Gastrocnemius medialis (tissue), 4 donors: Measurements from ENCODE around the gene EIF4E2. TPM values are rescaled to one million over a fixed set of nuclear protein-coding genes. Genes with fewer than 3 reads are reported as not detected.

ENCODE experiments used
- ATAC-seq, 2 donors: fragments of 150-250 bp; one replicate each; pipeline ENCODE4 v1.9.1; 2016
- DNase-seq, 2 donors: peaks; one replicate each; pipeline ENCODE4 v3.0.0-alpha.2; 2019
- H3K27ac ChIP-seq, 4 donors: fragments of 200-600 bp; sonication (generic); 1 replicate in 1 of 4; 2 replicates in 3 of 4; pipeline ENCODE4 v1.5.1; 2016 to 2018; ENCODE audit warnings: mild to moderate bottlenecking in 2 of 4, moderate library complexity in 1 of 4
- H3K27me3 ChIP-seq, 3 donors: fragments of 200-600 bp; sonication (generic) in 2 of 3; 1 replicate in 1 of 3; 2 replicates in 2 of 3; pipeline versions ENCODE4 v1.5.1 to v1.6.0; 2016 to 2019; ENCODE audit warnings: mild to moderate bottlenecking in 1 of 3, moderate library complexity in 1 of 3
- H3K36me3 ChIP-seq, 2 donors: fragments of 200-600 bp; sonication (generic) in 1 of 2; one replicate each; pipeline ENCODE4 v1.5.1; 2017 to 2018
- H3K4me1 ChIP-seq, 2 donors: fragments of 200-600 bp; sonication (generic) in 1 of 2; one replicate each; pipeline ENCODE4 v1.5.1; 2016 to 2017; ENCODE audit warnings: mild to moderate bottlenecking in 2 of 2
- H3K4me3 ChIP-seq, 4 donors: fragments of 200-600 bp; sonication (generic) in 3 of 4; 1 replicate in 1 of 4; 2 replicates in 3 of 4; pipeline ENCODE4 v1.5.1; 2016 to 2019; ENCODE audit warnings: mild to moderate bottlenecking in 2 of 4
- H3K9me3 ChIP-seq, 3 donors: fragments of 200-600 bp; sonication (generic) in 2 of 3; 1 replicate in 1 of 3; 2 replicates in 2 of 3; pipeline ENCODE4 v1.5.1; 2016 to 2019
- POLR2A ChIP-seq, 2 donors: fragments of 450-650 bp; IDR thresholded peaks; one replicate each; pipeline ENCODE4 v1.6.1; 2017; ENCODE audit warnings: antibody characterized with exemption in 2 of 2, mild to moderate bottlenecking in 2 of 2, moderate library complexity in 2 of 2
- in situ Hi-C, 4 donors: fragments of 200-750 bp; cut with MboI; loops; one replicate each; pipeline versions ENCODE4 v1.15.0 to v1.8.0; 2017; ENCODE audit warnings: low sequenced_read_pairs in 4 of 4
- intact Hi-C: fragments of 100-400 bp; cut with DNase I; formaldehyde crosslinking; loops from one replicate; pipeline ENCODE4 v1.15.1; 2023; ENCODE audit warnings: low total_unique reads
- total RNA-seq, 4 donors: library from RNA; depleted of rRNA; stranded (reverse); fragments of >200 nt; gene quantifications; one replicate each; pipeline versions ENCODE4 v1.1.0 to v1.2.3, GENCODE V29; 2016
- TF ChIP-seq, protein P1 (sequence below), 5 experiments: fragments of 450-650 bp in 3 of 5; fragments of 200-600 bp in 2 of 5; sonication (generic) in 2 of 5; IDR thresholded peaks in 4 of 5; conservative IDR thresholded peaks in 1 of 5; 1 replicate in 4 of 5; 2 replicates in 1 of 5; pipeline ENCODE4 v1.5.1; 2016 to 2019; ENCODE audit warnings: antibody characterized with exemption in 5 of 5, mild to moderate bottlenecking in 3 of 5, moderate library complexity in 3 of 5

EIF4E2 gene
- total RNA-seq, 4 donors from 2014 or later: 57.9 to 111 (median 71.2) TPM

DNA sequence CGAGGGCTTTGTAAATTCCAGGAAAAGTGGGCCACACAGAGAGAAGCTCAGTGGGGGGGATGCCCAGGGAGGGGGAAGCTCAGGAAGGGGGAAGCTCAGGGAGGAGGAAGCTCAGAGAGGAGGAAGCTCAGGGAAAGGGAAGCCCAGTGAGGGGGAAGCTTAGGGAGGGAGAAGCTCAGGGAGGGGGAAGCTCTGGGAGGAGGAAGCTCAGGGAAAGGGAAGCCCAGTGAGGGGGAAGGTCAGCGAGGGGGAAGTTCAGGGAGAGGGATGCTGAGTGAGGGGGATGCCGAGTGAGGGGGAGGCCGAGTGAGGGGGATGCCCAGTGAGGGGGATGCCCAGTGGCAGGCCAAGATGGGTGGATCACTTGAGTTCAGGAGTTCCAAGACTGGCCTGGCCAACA lies 11.8 kb upstream of the EIF4E2 start:
- intact Hi-C loops: no loop called here
- Histone ChIP-seq H3K27me3 (no peaks in the 10 kb centered on the region), H3K4me3 (no peak overlapping the region), H3K4me1 (peaks cover 26 to 49% of the 10 kb centered on the region in 2 donors), H3K27ac (peak overlapping the region in 3 of 4 donors; percentile 69 to 88 (median 87)), H3K9me3 (no peaks in the 10 kb centered on the region), H3K36me3 (peaks cover 0 to 10% of the 10 kb centered on the region in 2 donors)
- ATAC-seq (no peak), DNase-seq (no peak)
- no peak for TF ChIP-seq POLR2A (IDR thresholded peaks at IDR 0.05)
- TF ChIP-seq, protein P1, sequence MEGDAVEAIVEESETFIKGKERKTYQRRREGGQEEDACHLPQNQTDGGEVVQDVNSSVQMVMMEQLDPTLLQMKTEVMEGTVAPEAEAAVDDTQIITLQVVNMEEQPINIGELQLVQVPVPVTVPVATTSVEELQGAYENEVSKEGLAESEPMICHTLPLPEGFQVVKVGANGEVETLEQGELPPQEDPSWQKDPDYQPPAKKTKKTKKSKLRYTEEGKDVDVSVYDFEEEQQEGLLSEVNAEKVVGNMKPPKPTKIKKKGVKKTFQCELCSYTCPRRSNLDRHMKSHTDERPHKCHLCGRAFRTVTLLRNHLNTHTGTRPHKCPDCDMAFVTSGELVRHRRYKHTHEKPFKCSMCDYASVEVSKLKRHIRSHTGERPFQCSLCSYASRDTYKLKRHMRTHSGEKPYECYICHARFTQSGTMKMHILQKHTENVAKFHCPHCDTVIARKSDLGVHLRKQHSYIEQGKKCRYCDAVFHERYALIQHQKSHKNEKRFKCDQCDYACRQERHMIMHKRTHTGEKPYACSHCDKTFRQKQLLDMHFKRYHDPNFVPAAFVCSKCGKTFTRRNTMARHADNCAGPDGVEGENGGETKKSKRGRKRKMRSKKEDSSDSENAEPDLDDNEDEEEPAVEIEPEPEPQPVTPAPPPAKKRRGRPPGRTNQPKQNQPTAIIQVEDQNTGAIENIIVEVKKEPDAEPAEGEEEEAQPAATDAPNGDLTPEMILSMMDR (IDR thresholded peaks at IDR 0.05 in 4 of 5, conservative IDR thresholded peaks at IDR 0.05 in 1 of 5): no peak
- in situ Hi-C loops: no loop called here

DNA sequence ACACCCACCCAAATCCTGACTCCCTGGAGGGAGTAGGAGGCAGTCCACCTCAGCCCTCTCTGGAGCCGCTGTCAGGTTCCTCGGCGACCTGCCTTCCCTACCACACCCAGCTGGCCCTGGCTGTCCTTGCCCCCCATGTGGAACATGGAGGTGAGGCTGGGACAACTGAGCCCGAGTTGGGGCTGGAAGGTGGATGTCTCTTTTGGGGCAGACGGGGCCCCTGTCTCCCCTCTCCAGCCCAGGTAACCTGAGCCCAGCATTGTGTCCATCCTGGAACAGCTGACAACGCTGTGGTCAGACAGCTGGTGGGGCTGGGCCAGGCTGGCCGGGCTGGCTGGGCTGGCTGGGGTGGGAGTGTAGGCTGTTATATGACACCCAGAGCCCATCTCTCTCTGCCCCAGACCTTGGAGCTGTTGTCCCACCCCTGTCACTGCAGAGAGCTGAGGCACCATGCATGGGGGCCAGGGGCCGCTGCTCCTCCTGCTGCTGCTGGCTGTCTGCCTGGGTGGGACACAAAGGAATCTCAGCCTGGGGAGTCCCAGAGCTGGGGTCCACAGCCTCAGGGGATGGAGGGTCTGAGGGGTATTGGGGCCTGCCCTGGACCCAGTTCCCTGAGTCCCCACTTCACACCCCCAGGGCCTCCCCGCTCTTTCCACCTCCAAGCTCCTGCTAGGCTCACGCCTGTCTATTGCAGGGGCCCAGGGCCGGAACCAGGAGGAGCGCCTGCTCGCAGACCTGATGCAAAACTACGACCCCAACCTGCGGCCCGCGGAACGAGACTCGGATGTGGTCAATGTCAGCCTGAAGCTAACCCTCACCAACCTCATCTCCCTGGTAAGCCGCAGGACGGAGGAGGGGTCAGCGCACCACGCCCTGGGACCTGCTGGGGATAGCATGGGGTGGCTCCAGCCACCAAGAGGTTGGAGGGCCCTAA lies 10.9 kb upstream of the EIF4E2 start, which contains the start of gene CHRNG:
Gene CHRNG (plus strand): TSS at position 395 of the 934 bp plus-strand sequence. CDS start 56 bp downstream, at position 451.
- Histone ChIP-seq H3K4me3 (peak within 1 kb of the TSS in 3 of 4 donors; percentile 40 to 44 (median 40)), H3K4me1 (peaks cover 26 to 49% of the 10 kb centered on the region in 2 donors), H3K27me3 (no peaks in the 10 kb centered on the region), H3K36me3 (peaks cover 0 to 10% of the 10 kb centered on the region in 2 donors), H3K27ac (peak within 1 kb of the TSS; percentile 37 to 88 (median 78)), H3K9me3 (no peaks in the 10 kb centered on the region)
- intact Hi-C loops (no loop called here), in situ Hi-C loops (no loop called here)
- TF ChIP-seq, protein P1 (IDR thresholded peaks at IDR 0.05 in 4 of 5, conservative IDR thresholded peaks at IDR 0.05 in 1 of 5): no peak
- peak in 1 of 2 donors; percentile 57 for TF ChIP-seq POLR2A (IDR thresholded peaks at IDR 0.05)
- DNase-seq: peak; percentile 52 to 73
- peak; percentile 63 for ATAC-seq

DNA sequence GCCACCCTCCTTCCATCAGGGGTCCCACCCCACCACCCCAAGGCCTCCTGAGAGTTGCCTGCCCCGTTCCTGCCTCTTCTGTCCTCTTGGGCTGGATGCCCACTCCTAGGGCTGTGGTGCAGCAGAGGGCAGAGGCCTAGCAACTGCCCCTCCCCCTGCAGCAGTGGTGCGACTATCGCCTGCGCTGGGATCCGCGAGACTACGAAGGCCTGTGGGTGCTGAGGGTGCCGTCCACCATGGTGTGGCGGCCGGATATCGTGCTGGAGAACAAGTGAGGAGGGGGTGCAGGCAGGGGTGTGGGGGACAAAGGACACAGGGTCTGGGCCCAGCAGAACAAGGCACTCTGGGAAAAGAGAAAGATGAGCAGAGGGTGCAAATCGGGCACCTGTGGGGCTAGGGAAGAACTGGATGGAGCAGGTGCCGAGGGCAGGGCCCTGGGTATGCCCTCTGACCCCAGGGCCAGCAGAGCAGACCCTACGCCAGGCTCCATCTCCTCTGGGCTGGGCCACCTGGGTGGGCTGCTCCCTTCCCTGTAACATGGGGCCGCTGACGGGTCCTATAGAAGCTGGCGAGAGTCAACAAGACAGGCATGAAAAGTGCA lies 9.9 kb upstream of the EIF4E2 start:
- peak overlapping the region in 3 of 4 donors; percentile 40 to 44 (median 40) for H3K4me3 ChIP-seq
- no peak for ATAC-seq
- peak in 1 of 2 donors; percentile 46 for DNase-seq
- H3K4me1 ChIP-seq: peaks cover 26 to 50% of the 10 kb centered on the region in 2 donors
- intact Hi-C loops (no loop called here), in situ Hi-C loops (no loop called here)
- H3K36me3 ChIP-seq: peaks cover 0 to under 1% of the 10 kb centered on the region in 2 donors
- H3K27me3 ChIP-seq: no peaks in the 10 kb centered on the region
- TF ChIP-seq, protein P1 (IDR thresholded peaks at IDR 0.05 in 4 of 5, conservative IDR thresholded peaks at IDR 0.05 in 1 of 5): no peak
- TF ChIP-seq POLR2A (IDR thresholded peaks at IDR 0.05): no peak
- H3K27ac ChIP-seq: peak overlapping the region in 3 of 4 donors; percentile 69 to 88 (median 87)
- no peaks in the 10 kb centered on the region for H3K9me3 ChIP-seq

DNA sequence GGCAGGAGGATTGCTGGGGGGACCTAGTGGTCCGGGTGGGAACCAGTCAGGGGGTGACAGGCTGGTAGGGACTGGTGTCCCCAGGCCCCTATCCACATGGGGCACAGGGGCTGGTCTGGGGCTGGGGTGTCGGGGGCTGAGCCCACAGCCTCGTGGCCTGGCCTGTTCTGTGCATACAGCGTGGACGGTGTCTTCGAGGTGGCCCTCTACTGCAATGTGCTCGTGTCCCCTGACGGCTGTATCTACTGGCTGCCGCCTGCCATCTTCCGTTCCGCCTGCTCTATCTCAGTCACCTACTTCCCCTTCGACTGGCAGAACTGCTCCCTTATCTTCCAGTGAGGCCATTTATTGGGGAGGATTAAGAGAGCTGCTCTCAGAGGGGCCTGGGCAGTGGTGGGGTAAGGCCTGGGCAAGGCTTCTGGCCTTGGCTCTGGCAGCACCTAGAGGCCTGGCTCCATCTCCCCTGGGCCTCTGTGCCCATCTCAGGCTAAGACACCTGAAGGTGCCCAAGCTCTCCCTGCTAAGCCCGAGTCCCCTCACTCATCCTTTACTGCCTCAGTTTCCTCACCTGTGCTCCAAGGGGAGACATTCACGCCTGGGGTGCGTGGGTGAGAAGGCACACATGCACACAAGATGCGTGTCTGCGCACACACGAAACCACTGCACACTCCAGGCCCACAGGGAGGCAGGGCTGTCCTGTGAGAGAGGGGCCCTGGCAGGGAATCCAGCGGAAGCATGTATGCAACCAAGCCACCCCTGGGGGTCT lies 9.1 kb upstream of the EIF4E2 start:
- Histone ChIP-seq H3K9me3 (no peaks in the 10 kb centered on the region), H3K27me3 (no peaks in the 10 kb centered on the region), H3K4me1 (peaks cover 26 to 52% of the 10 kb centered on the region in 2 donors), H3K36me3 (no peaks in the 10 kb centered on the region), H3K4me3 (no peak overlapping the region), H3K27ac (peak overlapping the region in 3 of 4 donors; percentile 69 to 88 (median 87))
- no peak for ATAC-seq
- in situ Hi-C loops (no loop called here), intact Hi-C loops (no loop called here)
- no peak for DNase-seq
- no peak for TF ChIP-seq POLR2A (IDR thresholded peaks at IDR 0.05)
- TF ChIP-seq, protein P1 (IDR thresholded peaks at IDR 0.05 in 4 of 5, conservative IDR thresholded peaks at IDR 0.05 in 1 of 5): no peak
